B cell (primary cell): ENCODE data around the gene BARX1.

Source experiments
- CTCF ChIP-seq: fragments of 200-600 bp; IDR thresholded peaks from one replicate; pipeline ENCODE4 v1.8.0; 2022; ENCODE audit warnings: antibody characterized with exemption, mild to moderate bottlenecking
- EZH2 ChIP-seq: IDR thresholded peaks from 2 replicates; pipeline ENCODE4 v1.6.1; 2012; ENCODE audit warnings: borderline replicate concordance, low read depth, mild to moderate bottlenecking, moderate library complexity, low read length; ENCODE audit not compliant: insufficient read depth, poor library complexity, severe bottlenecking

GRCh38 chr9:93948441-93949072, 6.6 kb downstream of the BARX1 start:
- TF ChIP-seq CTCF (no peak), EZH2 (no peak)
